Spleen (tissue), 11 donors: ENCODE results near the gene TEX2. TPM values are rescaled to one million over a fixed set of nuclear protein-coding genes. Genes with fewer than 3 reads are reported as not detected.

Source experiments
- DNase-seq: peaks from one replicate; pipeline ENCODE4 v3.0.0-alpha.2; 2020
- H3K27ac ChIP-seq, 8 donors: fragments of 200-600 bp; sonication (generic) in 7 of 8; 1 replicate in 4 of 8; 2 replicates in 4 of 8; pipeline versions ENCODE4 v1.5.0 to v1.8.0; 2016 to 2021; ENCODE audit warnings: inconsistent platforms in 4 of 8, mild to moderate bottlenecking in 4 of 8, moderate library complexity in 1 of 8
- H3K27me3 ChIP-seq, 7 donors: fragments of 200-600 bp; sonication (generic) in 6 of 7; replicated peaks in 1 of 7; 1 replicate in 4 of 7; 2 replicates in 3 of 7; pipeline versions ENCODE4 v1.5.0 to v1.8.0; 2016 to 2021; ENCODE audit warnings: inconsistent platforms in 3 of 7, mild to moderate bottlenecking in 1 of 7
- H3K36me3 ChIP-seq, 6 donors: fragments of 200-600 bp; sonication (generic) in 5 of 6; 1 replicate in 4 of 6; 2 replicates in 2 of 6; pipeline versions ENCODE4 v1.5.0 to v1.8.0; 2016 to 2021; ENCODE audit warnings: inconsistent platforms in 2 of 6
- H3K4me1 ChIP-seq, 6 donors: fragments of 200-600 bp; sonication (generic) in 5 of 6; 1 replicate in 3 of 6; 2 replicates in 3 of 6; pipeline versions ENCODE4 v1.5.0 to v1.8.0; 2016 to 2021; ENCODE audit warnings: inconsistent platforms in 3 of 6
- H3K4me3 ChIP-seq, 8 donors: fragments of 200-600 bp; sonication (generic) in 7 of 8; 1 replicate in 4 of 8; 2 replicates in 4 of 8; pipeline versions ENCODE4 v1.5.0 to v1.8.0; 2016 to 2021; ENCODE audit warnings: inconsistent platforms in 4 of 8, mild to moderate bottlenecking in 4 of 8, moderate library complexity in 2 of 8
- H3K9me3 ChIP-seq, 8 donors: fragments of 200-600 bp; sonication (generic) in 7 of 8; 1 replicate in 4 of 8; 2 replicates in 4 of 8; pipeline versions ENCODE4 v1.5.0 to v1.8.0; 2016 to 2021; ENCODE audit warnings: inconsistent platforms in 4 of 8
- CTCF ChIP-seq, 11 experiments: fragments of 200-600 bp in 7 of 11; fragments of 450-650 bp in 4 of 11; sonication (generic) in 4 of 11; IDR thresholded peaks in 8 of 11; conservative IDR thresholded peaks in 3 of 11; 1 replicate in 7 of 11; 2 replicates in 4 of 11; pipeline versions ENCODE4 v1.4.0 to v1.8.0; 2016 to 2021; ENCODE audit warnings: antibody characterized with exemption in 11 of 11, inconsistent platforms in 4 of 11, mild to moderate bottlenecking in 1 of 11
- POLR2A ChIP-seq, 3 donors: fragments of 450-650 bp; IDR thresholded peaks; one replicate each; pipeline ENCODE4 v1.5.1; 2017; ENCODE audit warnings: antibody characterized with exemption in 3 of 3, mild to moderate bottlenecking in 1 of 3
- POLR2AphosphoS5 ChIP-seq, 3 donors: sonication (generic); formaldehyde crosslinking; IDR thresholded peaks; one replicate each; pipeline ENCODE4 v1.5.1; 2017; ENCODE audit warnings: antibody characterized with exemption in 3 of 3
- WGBS, 5 donors: extraction: QIAGEN DNeasy Blood & Tissue Kit in 3 of 5; methylation state at CpG; one replicate each; pipeline versions ENCODE4 v1.1.5 to v1.1.7; 2013 to 2018; 5-methylcytosine and 5-hydroxymethylcytosine counted together
- intact Hi-C: fragments of 100-400 bp; cut with DNase I; formaldehyde crosslinking; loops from one replicate; pipeline ENCODE4 v1.15.0; 2023; ENCODE audit warnings: low total_unique reads
- polyA plus RNA-seq, 3 donors: library from polyadenylated mRNA; stranded (reverse); fragments of 200-250 nt; gene quantifications; one replicate each; pipeline ENCODE4 v1.2.1, GENCODE V29; 2013
- total RNA-seq, 7 donors: library from RNA; depleted of rRNA in 3 of 7; stranded (reverse); fragments of >200 nt in 3 of 7; fragmentation: NEBNext Ultra II Directional in 4 of 7; extraction: Animal tissue kit (Norgen Biotek cat#: 25700) in 4 of 7; gene quantifications; one replicate each; pipeline versions ENCODE4 v1.1.0 to v1.2.1, GENCODE V29; 2016 to 2021
- donor health status: healthy with polysubstance abuse.
- donor health status: DM: no; HTN: no; CAD: no; lungs with moderate emphysema.
- donor health status: DM: no; HTN: no; CAD: no.
- donor health status: Bipolar disorder and iron deficiency.
- donor health status: healthy.
- donor health status: DM: no; HTN: no; CAD: no.
- donor health status: DM: yes; HTN: yes; CAD: no.

Gene TEX2
- total and polyA plus RNA-seq, 10 donors = 3.0 to 44.5 (median 26.7) TPM

GRCh38 chr17:64273006-64273405 lies 9.9 kb upstream of the TEX2 start:
- no peak for DNase-seq
- no peaks in the 10 kb centered on the region for H3K27me3 ChIP-seq
- H3K4me1 ChIP-seq = peaks cover 0 to 21% (median 9%) of the 10 kb centered on the region in 6 donors
- no peak overlapping the region for H3K27ac ChIP-seq
- intact Hi-C loops = no loop called here
- H3K9me3 ChIP-seq = peaks cover 0 to 11% (median 0%) of the 10 kb centered on the region in 8 donors
- H3K36me3 ChIP-seq = no peaks in the 10 kb centered on the region
- no peak overlapping the region for H3K4me3 ChIP-seq
- 36 to 51% (median 42%) methylated on average over 6 of the region's 6 CpGs for WGBS, 5 donors
- TF ChIP-seq POLR2AphosphoS5 (IDR thresholded peaks at IDR 0.05) = no peak
- TF ChIP-seq POLR2A (IDR thresholded peaks at IDR 0.05) = no peak
- TF ChIP-seq CTCF (IDR thresholded peaks at IDR 0.05 in 8 of 11, conservative IDR thresholded peaks at IDR 0.05 in 3 of 11) = no peak

DNA sequence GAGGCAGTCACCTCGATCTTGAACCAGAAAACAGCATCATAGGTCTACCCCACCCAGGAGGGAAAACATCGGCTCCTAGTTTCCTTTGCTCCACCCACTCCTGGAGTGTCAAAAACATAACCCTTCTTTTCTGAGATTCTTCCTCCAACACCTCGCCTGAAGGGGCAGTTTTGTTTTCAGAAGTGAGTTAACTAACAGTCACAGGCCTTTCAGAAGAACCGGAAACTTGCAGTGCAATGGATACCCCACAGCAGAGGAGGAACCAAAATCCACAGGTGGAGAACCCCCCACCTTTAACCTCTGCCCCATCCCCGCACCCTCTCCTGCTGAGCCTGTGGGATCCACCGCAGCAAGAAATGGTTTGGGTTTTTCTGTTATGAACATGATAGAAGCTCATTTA lies 7.8 kb upstream of the TEX2 start:
- Histone ChIP-seq H3K4me3 (no peak overlapping the region), H3K27ac (peak overlapping the region in 4 of 8 donors; percentile 25 to 64 (median 40)), H3K36me3 (no peaks in the 10 kb centered on the region), H3K4me1 (peaks cover 0 to 21% (median 7%) of the 10 kb centered on the region in 6 donors), H3K9me3 (peaks cover 0 to 11% (median 0%) of the 10 kb centered on the region in 8 donors), H3K27me3 (no peaks in the 10 kb centered on the region)
- no peak for TF ChIP-seq POLR2AphosphoS5 (IDR thresholded peaks at IDR 0.05)
- TF ChIP-seq POLR2A (IDR thresholded peaks at IDR 0.05) = no peak
- TF ChIP-seq CTCF (IDR thresholded peaks at IDR 0.05 in 8 of 11, conservative IDR thresholded peaks at IDR 0.05 in 3 of 11) = no peak
- DNase-seq = no peak
- intact Hi-C loops = no loop called here
- WGBS, 5 donors = 50 to 56% (median 51%) methylated on average over 6 of the region's 6 CpGs

GRCh38 chr17:64269687-64270649 lies 6.9 kb upstream of the TEX2 start:
- intact Hi-C loops = no loop called here
- WGBS, 5 donors = 66 to 77% (median 72%) methylated on average over 6 to 7 of the region's 7 CpGs
- TF ChIP-seq POLR2AphosphoS5 (IDR thresholded peaks at IDR 0.05) = no peak
- TF ChIP-seq POLR2A (IDR thresholded peaks at IDR 0.05) = no peak
- Histone ChIP-seq H3K4me1 (peaks cover 0 to 21% (median 7%) of the 10 kb centered on the region in 6 donors), H3K27ac (peak overlapping the region in 4 of 8 donors; percentile 25 to 64 (median 40)), H3K27me3 (no peaks in the 10 kb centered on the region), H3K36me3 (no peaks in the 10 kb centered on the region), H3K9me3 (peaks cover 0 to 11% (median 0%) of the 10 kb centered on the region in 8 donors), H3K4me3 (no peak overlapping the region)
- no peak for DNase-seq

- no peaks in the 10 kb centered on the region for H3K9me3 ChIP-seq
- no peak for DNase-seq
- H3K36me3 ChIP-seq = no peaks in the 10 kb centered on the region
- 84 to 90% (median 85%) methylated on average over 3 of the region's 3 CpGs for WGBS, 5 donors
- no peaks in the 10 kb centered on the region for H3K27me3 ChIP-seq
- H3K4me1 ChIP-seq = peaks cover 0 to 41% (median 29%) of the 10 kb centered on the region in 6 donors
- no peak overlapping the region for H3K4me3 ChIP-seq
- H3K27ac ChIP-seq = no peak overlapping the region
- TF ChIP-seq POLR2A (IDR thresholded peaks at IDR 0.05) (no peak), CTCF (IDR thresholded peaks at IDR 0.05 in 8 of 11, conservative IDR thresholded peaks at IDR 0.05 in 3 of 11) (no peak), POLR2AphosphoS5 (IDR thresholded peaks at IDR 0.05) (no peak)
- intact Hi-C loops = no loop called here
These were observed 1.8 kb upstream of the TEX2 start for GRCh38 chr17:64264891-64265290.
